ENCODE results near the gene CLIP3.

CLIP3 gene

GRCh38 chr19:35977446-35978222, 55.0 kb downstream of the CLIP3 start:
- no peak for DNase-seq

GRCh38 chr19:35975608-35976214, 57.0 kb downstream of the CLIP3 start:
- no peak for DNase-seq

- DNase-seq: no peak
These were observed 59.2 kb downstream of the CLIP3 start for GRCh38 chr19:35973487-35973886.

GRCh38 chr19:35966771-35967170, 65.9 kb downstream of the CLIP3 start:
- no peak for DNase-seq
